ENCODE results near the gene NMRK2.
"Not testable (repeated sequence)": the region's sequence is repeated elsewhere in the genome, so short reads cannot be mapped to it uniquely, and the experiment has no call there.

Gene NMRK2

DNA sequence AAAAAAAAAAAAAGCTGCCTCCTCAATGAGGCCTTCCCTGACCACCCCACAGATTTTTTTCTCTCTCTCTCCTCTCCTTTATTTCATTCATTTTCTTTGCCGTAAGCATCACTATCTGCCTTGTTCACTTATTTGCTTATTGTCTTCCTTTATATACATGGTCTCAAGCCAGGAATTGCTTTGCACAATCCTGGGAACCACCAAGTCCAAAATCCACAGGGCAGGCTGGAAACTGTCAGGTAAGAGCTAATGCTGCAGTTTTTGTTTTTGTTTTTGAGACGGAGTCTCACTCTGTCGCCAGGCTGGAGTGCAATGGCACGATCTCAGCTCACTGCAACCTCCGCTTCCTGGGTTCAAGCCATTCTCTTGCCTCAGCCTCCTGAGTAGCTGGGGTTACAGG lies 37.9 kb upstream of the NMRK2 start:
- not testable (repeated sequence) for H2BK5ac ChIP-seq (ENCODE audit: low read length); H3K14ac ChIP-seq (ENCODE audit: low read length); DNase-seq (ENCODE audit: low spot score); H3K4ac ChIP-seq (ENCODE audit: low read length); H3K79me1 ChIP-seq (ENCODE audit: low read depth, low read length); H3K27me3 ChIP-seq (ENCODE audit: control insufficient read depth in 3 of 3, insufficient read depth in 3 of 3, low read depth in 1 of 3, low read length in 3 of 3); H2BK120ac ChIP-seq (ENCODE audit: low read depth, low read length); H3K18ac ChIP-seq (ENCODE audit: low read length); H2BK12ac ChIP-seq (ENCODE audit: low read length); H3K27ac ChIP-seq (replicated peaks; ENCODE audit: low read length); H3K4me2 ChIP-seq (ENCODE audit: insufficient read depth, low read length, poor library complexity, severe bottlenecking); H3K4me3 ChIP-seq (ENCODE audit: low read length in 2 of 2); H4K8ac ChIP-seq (ENCODE audit: low read depth, low read length); H2AK5ac ChIP-seq (ENCODE audit: low read depth, low read length); H3K23ac ChIP-seq (ENCODE audit: low read depth, low read length, poor library complexity); H2AFZ ChIP-seq (ENCODE audit: low read length); H3K9ac ChIP-seq (ENCODE audit: low read depth, low read length, poor library complexity); H2BK15ac ChIP-seq (ENCODE audit: low read length); H3K9me3 ChIP-seq (replicated peaks in 1 of 2; ENCODE audit: control insufficient read depth in 2 of 2, insufficient read depth in 1 of 2, low read depth in 1 of 2, low read length in 2 of 2); H4K91ac ChIP-seq (ENCODE audit: low read depth, low read length, poor library complexity); H3K36me3 ChIP-seq (replicated peaks in 1 of 2; ENCODE audit: control insufficient read depth in 2 of 2, insufficient read depth in 2 of 2, low read length in 2 of 2); H3K4me1 ChIP-seq (ENCODE audit: control insufficient read depth in 2 of 2, insufficient read depth in 1 of 2, low read depth in 1 of 2, low read length in 2 of 2)
- no CpG with 5 or more reads among the region's 5 CpGs for WGBS, 2 donors (ENCODE audit: extremely low coverage in 2 of 2, insufficient read length in 2 of 2, insufficient replicate concordance in 1 of 2)

DNA sequence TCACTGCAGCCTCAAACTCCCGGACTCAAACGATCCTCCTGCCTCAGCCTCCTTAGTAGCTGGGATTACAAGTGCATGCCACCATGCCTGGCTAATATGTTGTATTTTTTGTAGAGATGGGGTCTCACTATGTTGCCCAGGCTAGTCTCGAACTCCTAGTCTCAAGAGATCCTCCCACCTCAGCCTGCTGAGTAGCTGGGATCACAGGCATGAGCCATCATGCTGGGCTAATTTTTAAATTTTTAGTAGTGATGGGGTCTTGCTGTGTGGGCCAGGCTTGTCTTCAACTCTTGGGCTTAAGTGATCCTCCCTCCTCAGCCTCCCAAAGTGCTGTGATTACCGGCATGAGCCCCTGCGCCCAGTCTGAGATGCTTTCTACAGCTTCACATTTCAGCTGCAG lies 37.1 kb upstream of the NMRK2 start:
- Histone ChIP-seq H3K9ac (ENCODE audit: low read depth, low read length, poor library complexity) (no peak overlapping the region), H3K4me3 (ENCODE audit: low read length in 2 of 2) (no peak overlapping the region), H3K27me3 (ENCODE audit: control insufficient read depth in 3 of 3, insufficient read depth in 3 of 3, low read depth in 1 of 3, low read length in 3 of 3) (no peaks in the 10 kb centered on the region), H3K79me1 (ENCODE audit: low read depth, low read length) (no peaks in the 10 kb centered on the region), H3K14ac (ENCODE audit: low read length) (no peak overlapping the region), H4K91ac (ENCODE audit: low read depth, low read length, poor library complexity) (no peak overlapping the region), H2AK5ac (ENCODE audit: low read depth, low read length) (no peak overlapping the region), H3K4me1 (ENCODE audit: control insufficient read depth in 2 of 2, insufficient read depth in 1 of 2, low read depth in 1 of 2, low read length in 2 of 2) (no peaks in the 10 kb centered on the region), H3K9me3 (replicated peaks in 1 of 2; ENCODE audit: control insufficient read depth in 2 of 2, insufficient read depth in 1 of 2, low read depth in 1 of 2, low read length in 2 of 2) (peaks cover 5 to 6% of the 10 kb centered on the region in 2 donors), H3K18ac (ENCODE audit: low read length) (no peak overlapping the region), H2BK15ac (ENCODE audit: low read length) (no peak overlapping the region), H3K23ac (ENCODE audit: low read depth, low read length, poor library complexity) (no peak overlapping the region), H2BK12ac (ENCODE audit: low read length) (no peak overlapping the region), H2BK5ac (ENCODE audit: low read length) (no peak overlapping the region), H3K36me3 (replicated peaks in 1 of 2; ENCODE audit: control insufficient read depth in 2 of 2, insufficient read depth in 2 of 2, low read length in 2 of 2) (peaks cover 4 to 6% of the 10 kb centered on the region in 2 donors), H4K8ac (ENCODE audit: low read depth, low read length) (no peak overlapping the region), H3K4me2 (ENCODE audit: insufficient read depth, low read length, poor library complexity, severe bottlenecking) (no peak overlapping the region), H3K27ac (replicated peaks; ENCODE audit: low read length) (no peak overlapping the region), H2AFZ (ENCODE audit: low read length) (no peak overlapping the region), H2BK120ac (ENCODE audit: low read depth, low read length) (no peak overlapping the region), H3K4ac (ENCODE audit: low read length) (no peak overlapping the region)
- DNase-seq (ENCODE audit: low spot score): no peak
- no CpG with 5 or more reads among the region's 5 CpGs for WGBS, 2 donors (ENCODE audit: extremely low coverage in 2 of 2, insufficient read length in 2 of 2, insufficient replicate concordance in 1 of 2)

DNA sequence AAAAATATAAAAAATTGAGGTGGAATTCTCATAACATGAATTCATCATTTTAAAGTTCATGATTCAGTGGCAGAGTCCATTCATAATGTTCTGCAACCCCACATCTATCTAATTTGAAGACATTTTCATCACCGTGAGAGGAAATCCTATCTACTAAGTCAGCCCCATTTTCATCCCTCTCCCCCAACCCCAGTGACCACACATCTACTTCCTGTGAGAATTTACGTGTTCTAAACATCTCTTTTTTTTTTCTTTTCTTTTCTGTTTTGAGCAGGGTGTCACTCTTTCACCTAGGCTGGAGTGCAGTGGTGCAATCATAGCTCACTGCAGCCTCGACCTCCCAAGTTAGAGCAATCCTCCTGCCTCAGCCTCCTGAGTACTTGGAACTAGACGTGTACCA lies 34.9 kb upstream of the NMRK2 start:
- Histone ChIP-seq H3K4ac (ENCODE audit: low read length) (no peak overlapping the region), H4K91ac (ENCODE audit: low read depth, low read length, poor library complexity) (no peak overlapping the region), H3K14ac (ENCODE audit: low read length) (no peak overlapping the region), H2BK120ac (ENCODE audit: low read depth, low read length) (no peak overlapping the region), H3K27me3 (ENCODE audit: control insufficient read depth in 3 of 3, insufficient read depth in 3 of 3, low read depth in 1 of 3, low read length in 3 of 3) (no peaks in the 10 kb centered on the region), H3K9ac (ENCODE audit: low read depth, low read length, poor library complexity) (no peak overlapping the region), H3K4me1 (ENCODE audit: control insufficient read depth in 2 of 2, insufficient read depth in 1 of 2, low read depth in 1 of 2, low read length in 2 of 2) (no peaks in the 10 kb centered on the region), H2BK12ac (ENCODE audit: low read length) (no peak overlapping the region), H3K4me3 (ENCODE audit: low read length in 2 of 2) (no peak overlapping the region), H3K36me3 (replicated peaks in 1 of 2; ENCODE audit: control insufficient read depth in 2 of 2, insufficient read depth in 2 of 2, low read length in 2 of 2) (peaks cover 8 to 11% of the 10 kb centered on the region in 2 donors), H3K9me3 (replicated peaks in 1 of 2; ENCODE audit: control insufficient read depth in 2 of 2, insufficient read depth in 1 of 2, low read depth in 1 of 2, low read length in 2 of 2) (peaks cover 5 to 6% of the 10 kb centered on the region in 2 donors), H3K18ac (ENCODE audit: low read length) (no peak overlapping the region), H3K79me1 (ENCODE audit: low read depth, low read length) (no peaks in the 10 kb centered on the region), H2BK5ac (ENCODE audit: low read length) (no peak overlapping the region), H3K23ac (ENCODE audit: low read depth, low read length, poor library complexity) (no peak overlapping the region), H4K8ac (ENCODE audit: low read depth, low read length) (no peak overlapping the region), H2BK15ac (ENCODE audit: low read length) (no peak overlapping the region), H3K27ac (replicated peaks; ENCODE audit: low read length) (no peak overlapping the region), H2AK5ac (ENCODE audit: low read depth, low read length) (no peak overlapping the region), H3K4me2 (ENCODE audit: insufficient read depth, low read length, poor library complexity, severe bottlenecking) (no peak overlapping the region), H2AFZ (ENCODE audit: low read length) (no peak overlapping the region)
- DNase-seq (ENCODE audit: low spot score): no peak
- WGBS, 2 donors (ENCODE audit: extremely low coverage in 2 of 2, insufficient read length in 2 of 2, insufficient replicate concordance in 1 of 2): no CpG with 5 or more reads among the region's 4 CpGs

DNA sequence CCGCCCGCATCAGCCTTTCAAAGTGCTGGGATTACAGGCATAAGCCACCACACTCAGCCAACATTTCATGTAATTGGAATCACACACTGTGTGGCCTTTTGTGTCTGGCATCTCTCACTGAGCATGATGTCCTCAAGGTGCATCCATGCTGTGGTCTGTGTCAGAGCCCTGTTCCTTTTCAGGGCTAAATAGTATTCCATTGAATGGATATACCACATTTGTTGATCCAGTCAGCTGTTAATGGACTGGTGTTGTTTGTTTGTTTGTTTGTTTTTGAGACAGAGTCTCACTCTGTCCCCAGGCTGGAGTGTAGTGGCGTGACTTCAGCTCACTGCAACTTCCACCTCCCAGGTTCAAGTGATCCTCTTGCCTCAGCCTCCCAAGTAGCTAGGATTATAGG lies 34.4 kb upstream of the NMRK2 start:
- no CpG with 5 or more reads among the region's 3 CpGs for WGBS, 2 donors (ENCODE audit: extremely low coverage in 2 of 2, insufficient read length in 2 of 2, insufficient replicate concordance in 1 of 2)
- no peak for DNase-seq (ENCODE audit: low spot score)

More for the DNA sequence above, 34.4 kb upstream of the NMRK2 start:
- H2AFZ ChIP-seq (ENCODE audit: low read length): no peak overlapping the region
- H3K4ac ChIP-seq (ENCODE audit: low read length): no peak overlapping the region
- H3K4me2 ChIP-seq (ENCODE audit: insufficient read depth, low read length, poor library complexity, severe bottlenecking): no peak overlapping the region
- no peak overlapping the region for H3K14ac ChIP-seq (ENCODE audit: low read length)
- no peaks in the 10 kb centered on the region for H3K4me1 ChIP-seq (ENCODE audit: control insufficient read depth in 2 of 2, insufficient read depth in 1 of 2, low read depth in 1 of 2, low read length in 2 of 2)
- no peak overlapping the region for H2BK12ac ChIP-seq (ENCODE audit: low read length)
- no peak overlapping the region for H3K23ac ChIP-seq (ENCODE audit: low read depth, low read length, poor library complexity)
- no peak overlapping the region for H4K8ac ChIP-seq (ENCODE audit: low read depth, low read length)
- no peak overlapping the region for H2AK5ac ChIP-seq (ENCODE audit: low read depth, low read length)
- H3K4me3 ChIP-seq (ENCODE audit: low read length in 2 of 2): no peak overlapping the region
- H3K27ac ChIP-seq (replicated peaks; ENCODE audit: low read length): no peak overlapping the region
- no peak overlapping the region for H2BK5ac ChIP-seq (ENCODE audit: low read length)
- no peak overlapping the region for H2BK15ac ChIP-seq (ENCODE audit: low read length)
- H3K18ac ChIP-seq (ENCODE audit: low read length): no peak overlapping the region
- peaks cover 8 to 11% of the 10 kb centered on the region in 2 donors for H3K36me3 ChIP-seq (replicated peaks in 1 of 2; ENCODE audit: control insufficient read depth in 2 of 2, insufficient read depth in 2 of 2, low read length in 2 of 2)
- no peak overlapping the region for H2BK120ac ChIP-seq (ENCODE audit: low read depth, low read length)
- peaks cover 5 to 6% of the 10 kb centered on the region in 2 donors for H3K9me3 ChIP-seq (replicated peaks in 1 of 2; ENCODE audit: control insufficient read depth in 2 of 2, insufficient read depth in 1 of 2, low read depth in 1 of 2, low read length in 2 of 2)
- H3K27me3 ChIP-seq (ENCODE audit: control insufficient read depth in 3 of 3, insufficient read depth in 3 of 3, low read depth in 1 of 3, low read length in 3 of 3): no peaks in the 10 kb centered on the region
- H3K9ac ChIP-seq (ENCODE audit: low read depth, low read length, poor library complexity): no peak overlapping the region
- no peaks in the 10 kb centered on the region for H3K79me1 ChIP-seq (ENCODE audit: low read depth, low read length)
- no peak overlapping the region for H4K91ac ChIP-seq (ENCODE audit: low read depth, low read length, poor library complexity)
